Measurements from ENCODE around the gene MYH10. TPM values are rescaled to one million over a fixed set of nuclear protein-coding genes. Genes with fewer than 3 reads are reported as not detected.

Gene MYH10
- total RNA-seq, 1 donor from 2014 or later, result 378 TPM

DNA sequence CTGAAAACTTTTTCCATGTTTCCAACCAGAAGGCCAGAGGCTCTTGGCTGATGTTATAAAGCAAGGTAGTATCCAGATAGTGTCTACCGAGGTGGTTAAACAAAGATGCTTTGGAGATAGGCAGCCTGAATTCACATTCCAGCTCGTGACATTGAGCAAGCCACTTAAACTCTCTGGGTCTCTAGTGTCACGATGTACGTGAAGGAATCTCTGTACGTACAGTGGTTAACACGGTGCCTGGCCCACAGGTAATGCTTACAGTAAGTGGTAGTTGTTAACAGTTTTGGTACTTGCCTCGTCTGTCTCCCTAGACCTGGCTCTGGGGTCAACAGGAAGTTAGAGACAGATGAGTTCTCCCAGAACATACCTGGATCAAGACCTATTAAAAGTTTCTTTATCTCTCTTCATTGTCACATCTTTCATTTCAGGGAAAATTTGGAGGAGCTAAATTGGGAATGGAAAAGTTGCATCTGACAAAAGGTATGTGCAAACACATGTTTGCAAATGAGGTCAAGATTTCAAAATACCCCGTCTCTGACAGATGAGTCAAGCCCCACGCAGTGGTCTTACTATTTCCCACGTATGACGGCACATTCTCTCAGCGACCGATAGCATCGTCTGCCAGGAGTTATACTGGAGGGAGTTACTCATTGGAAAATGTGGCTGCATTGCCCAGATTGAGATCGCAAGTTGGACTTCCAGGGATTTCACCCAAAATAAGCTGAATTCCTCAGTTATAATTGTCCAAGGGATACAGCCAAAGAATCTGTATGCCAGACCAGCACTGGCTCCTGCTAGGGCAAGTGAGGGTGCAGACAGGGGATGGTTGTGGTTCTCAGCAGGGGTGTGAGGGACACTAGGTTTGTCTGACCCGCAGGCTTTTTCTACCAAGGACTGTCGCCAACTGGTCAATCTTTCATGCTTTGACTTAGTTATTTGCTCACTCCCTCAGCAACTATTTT lies 18.9 kb upstream of the MYH10 start:
- peak overlapping the region; percentile 89 to 98 for H3K27ac ChIP-seq
- no peaks in the 10 kb centered on the region for H3K9me3 ChIP-seq
- H3K27me3 ChIP-seq, result no peaks in the 10 kb centered on the region
- peaks cover 6 to 32% of the 10 kb centered on the region in 2 donors for H3K4me1 ChIP-seq
- DNase-seq (ENCODE audit: low spot score in 2 of 2), result peak; percentile 76 to 96
- intact Hi-C loops (cut with DNase I), result loop anchor here (1.0 to 5.0 kb wide), 3 partner anchors 18 to 98 kb away; no protein-coding TSS in a partner anchor
- no peaks in the 10 kb centered on the region for H3K36me3 ChIP-seq
- TF ChIP-seq, protein P1, sequence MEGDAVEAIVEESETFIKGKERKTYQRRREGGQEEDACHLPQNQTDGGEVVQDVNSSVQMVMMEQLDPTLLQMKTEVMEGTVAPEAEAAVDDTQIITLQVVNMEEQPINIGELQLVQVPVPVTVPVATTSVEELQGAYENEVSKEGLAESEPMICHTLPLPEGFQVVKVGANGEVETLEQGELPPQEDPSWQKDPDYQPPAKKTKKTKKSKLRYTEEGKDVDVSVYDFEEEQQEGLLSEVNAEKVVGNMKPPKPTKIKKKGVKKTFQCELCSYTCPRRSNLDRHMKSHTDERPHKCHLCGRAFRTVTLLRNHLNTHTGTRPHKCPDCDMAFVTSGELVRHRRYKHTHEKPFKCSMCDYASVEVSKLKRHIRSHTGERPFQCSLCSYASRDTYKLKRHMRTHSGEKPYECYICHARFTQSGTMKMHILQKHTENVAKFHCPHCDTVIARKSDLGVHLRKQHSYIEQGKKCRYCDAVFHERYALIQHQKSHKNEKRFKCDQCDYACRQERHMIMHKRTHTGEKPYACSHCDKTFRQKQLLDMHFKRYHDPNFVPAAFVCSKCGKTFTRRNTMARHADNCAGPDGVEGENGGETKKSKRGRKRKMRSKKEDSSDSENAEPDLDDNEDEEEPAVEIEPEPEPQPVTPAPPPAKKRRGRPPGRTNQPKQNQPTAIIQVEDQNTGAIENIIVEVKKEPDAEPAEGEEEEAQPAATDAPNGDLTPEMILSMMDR (IDR thresholded peaks at IDR 0.05), result no peak
- no peak overlapping the region for H3K4me3 ChIP-seq

DNA sequence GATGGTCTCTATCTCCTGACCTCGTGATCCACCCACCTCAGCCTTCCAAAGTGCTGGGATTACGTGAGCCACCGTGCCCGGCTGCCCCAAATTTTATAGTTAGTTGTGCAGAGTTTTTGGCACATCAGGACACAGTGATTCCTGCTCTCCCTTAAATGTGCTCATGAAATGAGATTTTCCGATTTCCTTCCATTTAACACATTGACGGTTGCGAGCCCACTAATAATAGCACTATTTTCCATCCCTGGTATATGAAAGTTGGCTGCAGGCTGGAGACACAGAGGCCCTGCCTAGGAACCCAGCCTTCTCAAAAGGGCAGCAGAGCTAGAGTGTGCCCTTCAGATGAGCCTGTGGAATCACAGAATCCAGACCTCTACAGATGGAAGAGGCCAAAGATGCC lies 17.4 kb upstream of the MYH10 start:
- H3K4me3 ChIP-seq, result peak overlapping the region in 1 of 2 donors; percentile 9
- no peaks in the 10 kb centered on the region for H3K36me3 ChIP-seq
- DNase-seq (ENCODE audit: low spot score in 2 of 2), result no peak
- TF ChIP-seq, protein P1 (IDR thresholded peaks at IDR 0.05), result no peak
- H3K27ac ChIP-seq, result peak overlapping the region; percentile 89 to 98
- intact Hi-C loops (cut with DNase I), result loop anchor here (1.0 to 5.0 kb wide), 3 partner anchors 27 to 99 kb away; no protein-coding TSS in a partner anchor
- H3K9me3 ChIP-seq, result no peaks in the 10 kb centered on the region
- H3K27me3 ChIP-seq, result no peaks in the 10 kb centered on the region
- H3K4me1 ChIP-seq, result peaks cover 6 to 32% of the 10 kb centered on the region in 2 donors

DNA sequence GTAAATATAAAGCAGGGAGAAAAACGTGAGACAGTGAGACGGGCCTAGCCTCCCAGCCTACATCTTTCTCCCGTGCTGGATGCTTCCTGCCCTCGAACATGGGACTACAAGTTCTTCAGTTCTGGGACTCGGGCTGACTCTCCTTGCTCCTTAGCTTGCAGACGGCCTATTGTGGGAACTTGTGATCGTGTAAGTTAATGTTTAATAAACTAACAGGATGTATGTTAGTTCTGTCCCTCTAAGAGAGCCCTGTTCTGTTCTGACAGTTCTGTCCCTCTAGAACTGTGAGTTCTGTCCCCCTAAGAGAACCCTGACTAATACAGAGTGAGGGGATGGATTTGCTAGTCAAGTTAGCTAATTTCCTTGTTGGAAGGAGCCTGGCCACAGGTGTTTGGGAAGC lies 16.7 kb upstream of the MYH10 start:
- intact Hi-C loops (cut with DNase I), result loop anchor here (5.0 kb wide), 1 partner anchor 100 kb away; no protein-coding TSS in a partner anchor
- no peak for DNase-seq (ENCODE audit: low spot score in 2 of 2)
- Histone ChIP-seq H3K27ac (peak overlapping the region; percentile 89 to 98), H3K4me3 (no peak overlapping the region), H3K4me1 (peaks cover 6 to 32% of the 10 kb centered on the region in 2 donors), H3K36me3 (no peaks in the 10 kb centered on the region), H3K27me3 (no peaks in the 10 kb centered on the region), H3K9me3 (no peaks in the 10 kb centered on the region)
- TF ChIP-seq, protein P1 (IDR thresholded peaks at IDR 0.05), result no peak

DNA sequence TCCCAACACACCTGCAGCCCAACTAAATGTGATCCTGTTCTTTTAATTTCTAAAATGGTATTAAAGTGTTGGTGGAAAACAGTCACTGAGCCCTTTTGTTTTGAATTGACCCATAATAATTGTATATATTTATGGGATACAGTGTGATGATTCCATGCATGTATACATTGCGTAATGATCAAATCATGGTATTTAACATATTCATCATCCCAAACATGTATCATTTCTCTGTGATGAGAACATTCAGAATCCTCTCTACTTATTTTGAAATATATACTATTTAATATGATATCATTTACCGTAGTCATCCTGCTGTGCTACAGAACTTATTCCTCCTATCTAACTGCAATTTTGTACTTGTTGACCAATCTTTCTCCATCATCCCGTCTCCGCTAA lies 14.0 kb upstream of the MYH10 start:
- Histone ChIP-seq H3K4me1 (peaks cover 6 to 22% of the 10 kb centered on the region in 2 donors), H3K27ac (no peak overlapping the region), H3K9me3 (no peaks in the 10 kb centered on the region), H3K36me3 (no peaks in the 10 kb centered on the region), H3K27me3 (no peaks in the 10 kb centered on the region), H3K4me3 (no peak overlapping the region)
- intact Hi-C loops (cut with DNase I), result no loop called here
- no peak for DNase-seq (ENCODE audit: low spot score in 2 of 2)
- TF ChIP-seq, protein P1 (IDR thresholded peaks at IDR 0.05), result no peak

DNA sequence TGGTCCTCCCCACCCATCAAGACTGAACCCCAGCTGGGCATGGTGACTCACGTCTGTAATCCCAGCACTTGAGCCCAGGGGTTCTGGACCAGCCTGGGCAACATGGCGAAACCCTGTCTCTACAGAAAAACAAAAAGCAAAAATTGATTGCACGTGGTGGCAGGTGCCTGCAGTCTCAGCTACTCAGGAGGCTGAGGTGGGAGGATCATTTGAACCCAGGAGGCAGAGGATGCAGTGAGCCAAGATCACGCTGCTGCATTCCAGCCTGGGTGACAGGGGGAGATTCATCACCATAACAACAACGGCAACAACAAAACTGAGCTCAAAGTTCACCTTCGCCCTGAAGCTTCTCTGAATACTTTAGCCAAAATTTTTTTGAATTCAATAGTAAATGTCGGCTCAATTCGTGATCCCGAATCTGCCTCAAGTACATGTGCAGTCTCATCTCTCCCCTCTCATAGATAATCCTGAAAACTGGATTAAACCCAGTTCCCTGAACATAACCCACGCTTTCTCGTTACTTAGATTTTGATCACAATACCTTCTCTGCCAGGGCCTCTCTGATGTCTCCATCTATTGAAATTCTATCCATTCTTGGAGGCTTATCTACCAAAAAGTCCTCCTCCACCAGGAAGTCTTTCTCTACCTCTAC lies 13.5 kb upstream of the MYH10 start:
- Histone ChIP-seq H3K4me1 (peaks cover 6 to 19% of the 10 kb centered on the region in 2 donors), H3K9me3 (no peaks in the 10 kb centered on the region), H3K27me3 (no peaks in the 10 kb centered on the region), H3K27ac (no peak overlapping the region), H3K36me3 (no peaks in the 10 kb centered on the region), H3K4me3 (no peak overlapping the region)
- intact Hi-C loops (cut with DNase I), result no loop called here
- no peak for DNase-seq (ENCODE audit: low spot score in 2 of 2)
- TF ChIP-seq, protein P1 (IDR thresholded peaks at IDR 0.05), result no peak
